GM10847 (cell line): ENCODE results near the gene KRR1.

Experiments
- POLR2A ChIP-seq: IDR thresholded peaks from 2 replicates; pipeline ENCODE4 v1.6.1; 2011; ENCODE audit not compliant: insufficient read length; ENCODE audit errors: extremely low read depth

KRR1 gene

GRCh38 chr12:75483431-75483830 is 28.0 kb downstream of the KRR1 start:
- no peak for TF ChIP-seq POLR2A

- no peak for TF ChIP-seq POLR2A
Observed at GRCh38 chr12:75482646-75483045, 28.8 kb downstream of the KRR1 start.

GRCh38 chr12:75481774-75482173 is 29.6 kb downstream of the KRR1 start:
- TF ChIP-seq POLR2A: no peak

- no peak for TF ChIP-seq POLR2A
Observed at GRCh38 chr12:75481013-75481705, 30.2 kb downstream of the KRR1 start.

GRCh38 chr12:75480469-75480949 is 30.9 kb downstream of the KRR1 start, which contains the start of gene GLIPR1:
GLIPR1 (plus strand) TSS chr12:75480755; CDS start chr12:75480881, 126 bp downstream.
- peak; percentile 63 for TF ChIP-seq POLR2A

GRCh38 chr12:75479963-75480461 is 31.4 kb downstream of the KRR1 start:
- TF ChIP-seq POLR2A: no peak

GRCh38 chr12:75478116-75478794 is 33.2 kb downstream of the KRR1 start:
- no peak for TF ChIP-seq POLR2A

GRCh38 chr12:75477137-75477536 is 34.3 kb downstream of the KRR1 start:
- no peak for TF ChIP-seq POLR2A

GRCh38 chr12:75476071-75476470 is 35.3 kb downstream of the KRR1 start:
- no peak for TF ChIP-seq POLR2A

GRCh38 chr12:75474116-75474515 is 37.3 kb downstream of the KRR1 start:
- TF ChIP-seq POLR2A: no peak

GRCh38 chr12:75471902-75472890 is 39.2 kb downstream of the KRR1 start:
- TF ChIP-seq POLR2A: no peak

GRCh38 chr12:75460204-75460603 is 51.2 kb downstream of the KRR1 start:
- no peak for TF ChIP-seq POLR2A

GRCh38 chr12:75459755-75460154 is 51.7 kb downstream of the KRR1 start:
- no peak for TF ChIP-seq POLR2A

GRCh38 chr12:75457191-75457590 is 54.2 kb downstream of the KRR1 start:
- TF ChIP-seq POLR2A: no peak

- no peak for TF ChIP-seq POLR2A
Observed at GRCh38 chr12:75455839-75456238, 55.6 kb downstream of the KRR1 start.
